NCI-H2196 treated with DMSO at 0.1 percent for 48 hours (cell line): ENCODE measurements around the gene CDC42EP4.

Experiments used
- DNase-seq: peaks from one replicate; lab custom pipeline; 2025; ENCODE audit not compliant: unreplicated experiment; lab: John Stamatoyannopoulos, UW

The CDC42EP4 gene

DNA sequence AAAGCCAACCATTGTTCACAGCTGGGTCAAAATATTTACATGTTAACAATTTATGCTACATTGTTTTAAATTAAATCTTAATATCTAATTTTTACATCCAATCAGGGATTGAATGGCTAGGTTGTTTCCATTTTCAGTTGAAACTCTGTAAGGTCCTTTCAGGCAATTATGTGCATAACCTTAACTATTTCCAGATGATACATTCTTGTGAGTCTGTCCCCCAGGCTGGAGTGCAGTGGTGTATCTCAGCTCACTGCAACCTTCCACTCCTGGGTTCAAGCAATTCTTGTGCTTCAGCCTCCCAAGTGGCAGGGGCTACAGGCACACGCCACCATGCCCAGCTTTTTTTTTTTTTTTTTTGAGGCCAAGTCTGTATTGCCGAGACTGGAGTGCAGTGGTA, 10.4 kb downstream of the CDC42EP4 start:
- no peak for DNase-seq

- no peak for DNase-seq
Measured at GRCh38 chr17:73300392-73300791, 11.4 kb downstream of the CDC42EP4 start.

DNA sequence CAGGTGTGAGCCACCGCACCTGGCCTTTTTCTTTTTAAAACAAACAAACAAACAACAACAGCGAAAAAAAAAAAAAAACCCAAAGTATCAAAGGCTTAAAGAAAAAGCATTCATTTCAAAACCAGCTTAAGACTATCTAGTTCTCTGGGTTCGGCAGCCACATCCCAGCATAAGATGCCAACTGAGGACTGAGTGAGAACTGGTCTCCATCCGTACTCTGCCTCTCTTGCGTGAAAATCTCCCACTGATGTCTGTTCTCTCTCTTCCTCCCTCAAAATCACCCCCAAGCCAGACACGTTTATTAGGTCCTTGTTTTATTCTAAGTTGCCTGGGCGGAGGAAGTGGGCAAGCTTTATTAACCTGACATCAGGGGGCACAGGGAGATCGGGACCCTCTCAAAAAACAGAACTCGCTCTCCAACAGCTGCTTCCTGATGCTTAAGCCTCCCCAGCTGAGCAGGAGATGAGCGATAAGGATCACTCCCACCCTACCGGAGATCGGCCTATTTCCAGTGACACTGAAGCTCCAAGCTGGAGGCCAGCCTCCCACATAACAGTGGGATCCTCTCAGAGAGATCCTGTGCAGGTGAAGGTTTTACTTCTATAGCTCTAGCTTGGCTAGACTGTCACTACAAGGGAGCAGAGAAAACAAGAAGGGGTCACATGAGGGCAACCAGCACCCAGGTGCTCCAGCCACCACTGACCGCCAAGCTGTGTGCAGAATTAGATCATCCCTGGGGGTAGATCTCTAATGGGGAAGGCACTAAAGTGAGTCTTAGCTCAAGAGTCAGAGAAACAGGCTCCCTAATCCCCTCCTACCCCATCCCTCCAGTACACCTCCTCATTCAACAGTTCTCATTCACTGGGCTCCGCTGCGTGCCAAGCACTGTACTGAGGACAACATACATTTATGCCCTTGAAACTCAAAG, 13.6 kb downstream of the CDC42EP4 start:
- no peak for DNase-seq

DNA sequence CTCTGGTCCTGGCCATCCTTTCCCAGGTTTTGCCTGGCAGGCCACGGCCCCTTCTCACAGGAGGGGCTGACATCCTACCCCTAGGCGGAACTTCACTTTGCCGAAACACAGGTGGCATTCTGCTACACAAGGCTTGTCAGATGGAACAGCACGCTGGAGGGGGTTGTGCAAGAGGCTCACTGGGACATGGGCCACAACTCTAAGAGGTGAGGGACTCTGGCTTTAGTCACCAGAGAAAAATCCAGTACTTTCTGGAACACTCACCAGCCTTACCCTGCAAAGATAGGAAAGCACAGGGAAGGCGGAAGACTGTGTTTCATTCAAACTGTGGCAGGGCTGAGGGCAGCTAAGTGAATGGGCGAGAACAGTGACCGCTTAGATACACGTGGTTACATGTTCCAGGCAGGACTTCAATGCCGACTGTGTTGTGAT, 18.3 kb downstream of the CDC42EP4 start:
- DNase-seq = no peak

GRCh38 chr17:73293031-73293430, 18.8 kb downstream of the CDC42EP4 start:
- no peak for DNase-seq

DNA sequence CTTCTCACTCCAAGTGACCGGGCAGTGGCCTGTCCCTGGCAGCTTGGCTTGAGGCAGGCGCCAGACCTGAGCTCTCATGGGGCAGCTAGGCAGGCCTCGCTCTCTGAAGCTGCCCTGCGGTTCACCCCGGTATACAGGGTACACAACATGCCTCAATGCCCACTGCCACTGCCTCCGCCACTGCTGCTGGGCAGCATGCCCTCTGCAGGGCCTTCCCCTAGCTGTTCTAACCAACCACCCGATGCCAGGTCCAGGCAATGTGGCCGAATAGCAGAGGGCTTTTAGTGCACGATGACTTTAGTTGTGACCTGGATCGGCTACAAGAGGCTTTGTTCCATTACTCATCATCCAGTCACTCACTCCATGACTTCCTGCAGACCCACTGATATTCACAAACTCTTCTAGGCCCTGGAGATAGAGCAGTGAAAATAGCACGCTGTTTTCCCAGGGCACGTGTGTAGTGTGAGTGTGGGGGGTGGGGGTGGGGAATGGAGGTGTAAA, 19.7 kb downstream of the CDC42EP4 start:
- no peak for DNase-seq

DNA sequence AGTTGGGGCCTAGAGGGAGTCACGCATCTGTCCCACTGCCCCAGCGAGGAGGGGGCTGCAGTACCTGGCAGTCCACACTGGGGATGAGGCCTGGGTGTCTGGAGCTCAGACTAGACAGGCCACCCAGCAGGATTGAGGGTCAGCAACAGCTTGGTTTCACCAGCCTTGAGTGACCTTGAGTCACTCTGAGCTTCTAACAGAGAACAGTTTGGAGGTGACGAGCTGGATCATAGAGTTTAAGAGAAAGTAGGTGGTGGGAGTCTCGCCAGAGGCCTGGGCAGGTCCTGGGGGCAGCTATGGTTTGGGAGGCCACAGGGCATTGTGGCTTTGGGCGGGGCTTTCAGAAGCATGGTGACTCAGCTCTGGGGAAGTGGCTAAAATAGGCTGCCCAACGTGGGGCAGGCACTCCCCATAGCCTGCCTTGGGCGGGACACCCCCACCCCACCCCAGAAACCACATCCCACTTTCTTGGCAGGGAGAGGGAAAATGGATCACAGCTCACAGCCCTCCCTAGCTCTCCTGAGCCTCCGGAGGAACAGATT, 20.5 kb downstream of the CDC42EP4 start:
- no peak for DNase-seq

DNA sequence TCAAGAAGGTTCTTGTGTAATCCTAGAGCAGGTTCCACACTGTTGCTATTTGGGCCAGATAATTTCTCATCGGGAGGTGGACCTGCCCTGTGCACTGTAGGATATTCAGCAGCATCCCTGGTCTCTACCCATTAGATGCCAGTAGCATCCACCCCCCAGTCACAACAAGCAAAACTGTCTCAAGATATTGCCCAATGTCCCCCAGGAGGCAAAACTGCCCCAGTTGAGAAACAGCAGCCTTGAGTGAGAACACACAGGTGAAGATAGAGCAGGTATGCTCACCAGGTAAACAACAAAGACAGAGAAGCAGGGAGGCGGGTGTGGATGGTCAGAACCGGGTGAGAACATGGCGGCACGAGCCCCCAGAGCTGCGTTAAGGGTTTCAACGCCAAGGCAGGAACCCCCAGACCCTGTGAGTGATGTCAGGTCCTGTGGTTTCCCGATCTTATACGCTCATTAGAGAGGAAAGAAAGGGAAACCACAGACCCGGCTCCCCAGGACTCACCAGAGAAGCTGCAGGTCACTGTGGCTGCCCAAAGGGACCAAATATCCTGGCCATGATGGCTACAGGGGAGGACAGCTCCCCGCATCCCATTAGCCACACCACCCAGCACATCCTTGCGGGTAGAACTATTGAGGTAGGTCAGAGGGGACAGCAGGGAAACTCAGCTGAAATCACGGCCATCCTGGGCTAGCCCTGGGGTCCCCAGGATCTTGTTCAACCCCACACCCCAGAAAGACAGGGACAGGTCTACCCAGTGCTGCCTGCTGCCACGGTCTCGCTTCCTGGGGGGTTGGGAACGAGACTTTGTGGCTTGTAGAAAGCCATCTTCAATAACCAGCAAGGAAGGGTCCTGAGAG, 21.2 kb downstream of the CDC42EP4 start:
- no peak for DNase-seq

DNA sequence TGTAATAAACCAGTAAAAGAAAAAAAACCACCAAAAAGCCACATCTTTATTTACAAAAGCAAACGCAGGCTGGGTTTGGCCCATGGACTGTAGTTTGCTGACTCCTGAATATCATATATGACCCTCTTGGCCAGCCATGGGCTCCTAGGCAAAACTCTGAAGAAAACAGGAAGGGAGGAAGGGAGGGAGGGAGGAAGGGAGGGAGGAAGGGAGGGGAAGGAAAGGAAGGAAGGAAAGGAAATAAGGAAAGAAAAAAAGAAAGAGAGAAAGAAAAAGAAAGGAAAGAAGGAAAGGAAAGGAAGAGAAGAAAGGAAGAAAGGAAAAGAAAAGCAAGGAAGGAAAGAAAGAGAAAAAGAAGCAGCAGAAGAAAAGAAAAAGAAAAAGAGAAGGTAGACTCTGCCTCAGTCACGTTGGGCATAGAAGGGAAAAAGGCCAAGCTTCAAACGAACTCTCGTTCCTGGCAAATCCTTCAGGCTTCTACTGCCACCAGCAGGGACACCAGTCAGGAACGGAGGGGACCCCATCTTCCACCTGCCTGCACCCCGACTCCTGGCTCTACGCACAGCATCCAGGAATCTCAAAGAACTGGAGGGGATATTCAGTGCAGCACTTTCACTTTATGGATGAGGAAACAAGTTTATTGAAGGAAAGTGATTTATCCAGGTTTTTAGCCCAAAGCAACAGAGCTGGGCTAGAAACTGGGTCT, 22.1 kb downstream of the CDC42EP4 start:
- no peak for DNase-seq

- no peak for DNase-seq
Measured at GRCh38 chr17:73288534-73289302, 23.1 kb downstream of the CDC42EP4 start.

- no peak for DNase-seq
Measured at GRCh38 chr17:73286863-73287296, 24.9 kb downstream of the CDC42EP4 start.

DNA sequence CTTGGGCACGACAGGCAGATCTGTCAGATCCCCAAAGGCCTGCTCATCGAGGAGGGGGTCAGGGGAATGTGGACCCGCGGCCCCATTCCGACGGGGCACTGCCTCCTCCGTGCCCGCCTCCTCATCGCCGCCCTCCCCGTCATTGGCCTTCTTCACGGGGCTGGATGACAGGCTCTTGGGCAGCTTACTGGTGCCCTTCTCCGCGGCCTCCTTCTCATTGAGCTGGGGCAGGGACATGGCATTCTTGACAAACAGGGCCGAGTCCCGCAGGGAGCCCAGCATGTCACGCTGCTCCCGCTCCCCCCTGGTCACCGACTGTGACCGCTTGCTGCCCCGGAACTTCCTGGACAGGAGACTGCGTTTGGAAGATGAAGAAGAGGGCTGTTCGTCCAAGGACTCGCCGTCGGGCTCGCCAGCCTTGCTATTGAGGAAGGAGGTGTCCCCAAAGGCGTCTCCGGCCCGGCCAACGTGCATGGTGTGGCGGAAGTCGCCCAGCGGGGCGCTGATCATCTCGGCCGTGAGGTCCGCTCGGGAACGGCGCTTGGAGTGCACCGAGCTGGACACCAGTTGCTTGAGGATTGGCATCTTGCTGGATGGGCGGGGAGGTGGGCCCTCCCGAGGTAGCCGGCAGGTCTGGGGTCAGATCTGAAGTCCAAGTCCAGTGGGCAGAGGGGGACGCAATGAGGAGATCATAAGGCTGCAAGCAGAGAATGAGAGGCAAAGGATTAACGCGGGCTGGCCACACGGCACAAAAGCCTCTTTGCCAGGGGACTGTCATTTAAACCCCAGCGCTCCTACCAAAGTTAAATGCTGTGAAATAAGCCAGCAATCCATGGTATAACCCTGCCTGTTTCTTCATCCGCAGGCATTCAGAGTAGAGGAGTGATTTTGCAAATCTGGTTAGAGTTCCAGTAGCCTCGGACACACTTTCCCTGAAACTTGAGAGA, 25.6 kb downstream of the CDC42EP4 start:
- no peak for DNase-seq

DNA sequence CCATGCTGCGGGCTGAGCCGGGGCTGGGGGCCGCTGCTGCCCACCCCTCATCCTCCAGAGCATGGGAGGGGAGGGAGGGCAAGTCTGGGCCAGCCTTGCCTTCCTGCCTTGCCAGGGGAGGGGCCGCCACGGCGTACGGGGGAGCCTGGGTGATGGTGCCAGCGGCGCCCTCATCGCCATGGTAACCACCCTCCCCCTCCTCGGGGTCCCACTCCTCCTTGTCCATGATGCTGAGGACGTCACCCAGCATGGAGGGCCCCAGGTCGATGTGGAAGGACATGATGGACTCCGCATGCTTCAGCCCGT, 26.2 kb downstream of the CDC42EP4 start:
- no peak for DNase-seq

DNA sequence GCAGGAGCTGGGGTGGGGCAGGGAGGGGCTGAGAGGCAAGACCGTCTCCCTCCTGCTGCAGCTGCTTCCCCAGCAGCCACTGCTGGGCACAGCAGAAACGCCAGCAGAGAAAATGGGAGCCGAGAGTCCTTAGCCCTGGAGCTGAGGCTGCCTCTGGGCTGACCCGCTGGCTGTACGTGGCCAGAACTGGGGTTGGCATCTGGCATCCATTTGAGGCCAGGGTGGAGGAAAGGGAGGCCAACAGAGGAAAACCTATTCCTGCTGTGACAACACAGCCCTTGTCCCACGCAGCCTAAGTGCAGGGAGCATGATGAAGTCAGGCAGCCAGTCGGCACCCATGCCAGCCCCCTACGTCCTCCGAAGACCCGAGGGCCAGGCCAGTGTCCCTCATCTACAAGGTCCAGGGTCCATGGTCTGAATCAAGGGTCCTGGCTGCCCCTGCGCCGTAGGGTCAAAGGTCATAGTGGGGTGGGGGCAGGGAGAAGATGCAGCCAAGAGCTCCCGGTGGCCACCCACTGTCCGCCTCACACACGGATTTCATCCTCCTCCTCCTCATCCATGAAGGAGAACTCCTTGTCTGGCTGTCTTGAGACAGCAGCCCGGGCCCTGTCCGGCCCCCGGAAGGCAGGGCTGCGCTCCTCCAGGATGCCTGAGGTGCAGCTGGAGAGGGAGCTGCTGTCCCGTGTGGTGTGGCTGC, 26.7 kb downstream of the CDC42EP4 start:
- DNase-seq = no peak

- DNase-seq = no peak
Measured at GRCh38 chr17:73284354-73284753, 27.4 kb downstream of the CDC42EP4 start.

GRCh38 chr17:73283841-73284282, 27.9 kb downstream of the CDC42EP4 start:
- no peak for DNase-seq

DNA sequence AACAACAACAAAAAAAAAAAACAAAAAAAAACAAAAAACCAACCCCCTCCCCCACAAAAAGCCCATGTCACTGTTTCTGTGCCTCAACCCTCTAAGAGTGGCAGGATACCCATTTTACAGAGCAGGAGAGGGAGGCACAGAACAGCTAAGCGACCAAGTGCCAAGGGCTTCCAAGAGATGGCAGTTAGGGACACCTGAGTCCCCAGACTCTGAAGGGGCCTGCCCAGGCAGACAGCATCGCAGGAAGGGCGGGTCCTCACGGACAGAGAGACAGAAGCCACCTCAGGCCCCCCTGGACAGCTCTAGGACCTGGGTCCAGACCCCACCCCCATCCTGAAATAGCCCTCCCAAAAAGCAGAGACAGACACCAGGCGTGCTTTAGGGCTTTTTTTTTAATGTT, 28.6 kb downstream of the CDC42EP4 start:
- no peak for DNase-seq

- no peak for DNase-seq
Measured at GRCh38 chr17:73282629-73283028, 29.2 kb downstream of the CDC42EP4 start.
